Right ventricle myocardium inferior (tissue), 1 donor: ENCODE results near the gene OXCT1. TPM values are rescaled to one million over a fixed set of nuclear protein-coding genes. Genes with fewer than 3 reads are reported as not detected.
A peak's percentile ranks its signal among the peaks of the same experiment; 100 is the strongest.

Source experiments
- ATAC-seq: fragments of 200-7000 bp; cut with Tn5 transposase; one replicate; pipeline ENCODE4 v1.9.1; 2020; ENCODE audit warnings: mild to moderate bottlenecking, moderate library complexity
- DNase-seq: peaks from one replicate; pipeline ENCODE4 v3.0.0; 2021; ENCODE audit errors: missing footprints
- intact Hi-C: fragments of 100-400 bp; cut with DNase I; formaldehyde crosslinking; loops from one replicate; pipeline ENCODE4 v1.11.0; 2022
- long read RNA-seq: library from polyadenylated mRNA; unstranded; transcript quantifications from one replicate; pipeline ENCODE4 v2.0.0, GENCODE V29; 2021
- total RNA-seq: library from RNA; stranded (reverse); fragmentation: NEBNext Ultra II Directional; extraction: Animal tissue kit (Norgen Biotek cat#: 25700); gene quantifications from one replicate; pipeline ENCODE4 v1.2.1, GENCODE V29; 2021
- donor health status: DM: no; HTN: yes; CAD: no; lungs with severe emphysema.

The OXCT1 gene
- 128 TPM for total RNA-seq
- long read RNA-seq, transcript OXCT1-201 (17 exons, 3,388 nt) = major isoform, 218 of 252 reads
- long read RNA-seq, partial matches to known transcripts = 7 of 252 reads
- long read RNA-seq, other reads (novel, unspliced or antisense) = 24 of 252 reads

DNA sequence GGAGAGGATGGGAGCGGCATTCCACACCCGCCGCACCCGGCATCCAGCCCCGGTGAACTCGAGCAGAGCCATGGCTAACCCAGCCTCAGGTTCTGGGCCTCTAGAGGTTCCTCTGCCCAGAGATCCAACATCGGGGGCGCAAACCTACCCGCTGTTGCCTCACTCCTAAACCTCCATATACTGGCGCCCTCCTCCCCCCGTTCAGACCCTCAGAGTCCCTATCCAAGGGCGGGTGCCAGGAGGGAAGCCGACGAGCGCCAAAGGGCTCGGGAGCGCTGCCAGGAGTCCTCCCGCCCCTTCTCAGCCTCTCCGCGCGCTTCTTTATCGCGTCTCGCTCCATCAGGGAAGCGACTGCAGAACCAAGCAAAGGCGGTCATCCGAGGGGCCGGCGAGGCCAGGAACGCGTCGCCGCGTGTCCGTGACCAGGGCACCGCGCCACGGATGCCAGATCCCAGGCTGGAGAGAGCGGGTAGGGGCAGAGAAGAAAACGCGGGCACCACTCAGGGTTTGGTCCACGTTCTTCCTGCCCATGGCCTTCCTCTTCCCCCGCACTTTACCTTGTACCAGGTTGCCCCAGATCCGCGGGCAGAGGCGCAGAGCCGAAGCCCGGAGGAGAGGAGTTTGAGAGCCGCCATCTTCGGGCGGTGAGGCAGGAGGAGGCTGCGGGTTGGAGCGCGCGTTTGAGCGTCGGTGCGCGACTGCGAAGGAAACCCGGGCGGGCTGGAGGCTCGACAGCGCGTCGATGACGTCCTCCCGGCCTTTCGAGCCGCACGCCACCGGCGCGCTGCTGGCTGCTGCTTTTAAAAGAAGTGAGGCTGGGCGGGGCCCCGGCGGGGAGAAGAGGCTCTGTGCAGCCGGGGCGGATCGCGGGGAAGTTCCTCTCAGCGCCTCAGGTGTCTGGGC lies at the start of gene OXCT1:
OXCT1 (minus strand) TSS at position 702 of the 903 bp plus-strand sequence; CDS start at position 635, 67 bp downstream.
- ATAC-seq (peak; percentile 82), DNase-seq (peak; percentile 94)
- intact Hi-C loops = loop anchor here (1.0 to 10.0 kb wide), 2 partner anchors 34 to 555 kb away; partner anchors contain the start of genes GHR and RIMOC1

- ATAC-seq = no peak
- DNase-seq = no peak
- intact Hi-C loops = no loop called here
Measured at GRCh38 chr5:41918105-41918504, 47.9 kb upstream of the OXCT1 start.

DNA sequence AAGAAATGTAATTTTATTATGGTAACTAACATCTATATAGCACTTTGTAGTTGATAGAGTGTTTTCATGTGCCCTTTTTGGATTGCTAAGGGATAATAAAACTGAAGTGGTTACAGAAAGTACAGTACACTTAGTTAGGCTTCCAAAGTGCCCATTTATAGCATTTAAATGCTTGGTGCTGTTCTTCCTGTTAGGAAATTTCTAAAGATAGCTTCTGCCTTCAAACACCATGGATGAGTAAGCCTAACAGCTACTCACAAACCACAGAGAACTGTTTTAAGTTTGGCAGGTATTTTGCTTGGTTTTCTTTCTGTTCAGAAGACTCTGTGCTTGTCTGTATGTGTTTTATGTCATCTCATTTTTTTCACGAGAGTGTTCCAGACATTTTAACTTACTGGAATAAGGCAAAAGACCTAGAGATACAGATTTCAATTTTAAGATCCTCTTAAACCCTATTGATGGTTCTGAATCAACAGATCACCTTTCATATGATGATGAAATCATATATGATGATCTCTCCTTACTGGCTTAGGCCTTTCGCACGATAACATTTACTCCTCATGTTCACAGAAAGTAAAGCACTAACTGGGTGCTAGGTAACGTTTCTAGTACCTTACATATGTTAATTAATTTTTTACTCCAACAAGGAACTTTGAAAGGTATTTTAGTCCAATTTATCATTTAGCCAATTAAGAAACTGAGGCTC lies 38.3 kb upstream of the OXCT1 start:
- DNase-seq = no peak
- ATAC-seq = no peak
- intact Hi-C loops = no loop called here

DNA sequence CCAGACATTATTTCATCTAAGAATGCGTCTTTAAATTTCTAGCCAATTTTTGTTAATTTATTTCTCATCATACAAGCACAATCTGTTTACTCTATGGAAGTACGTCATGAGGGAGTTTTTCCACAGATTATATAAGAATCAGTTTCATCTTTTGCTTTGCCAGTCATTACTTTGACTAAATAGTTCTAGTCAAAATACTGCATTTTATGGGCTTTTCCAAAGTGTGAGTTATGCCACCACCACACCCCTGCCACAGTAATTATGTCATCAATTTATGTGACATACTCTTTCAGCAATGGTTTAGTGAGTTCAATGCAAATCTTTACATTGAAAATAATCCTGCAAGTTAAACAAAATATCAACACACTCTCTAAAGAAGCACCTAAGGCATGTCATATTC lies 35.9 kb upstream of the OXCT1 start:
- DNase-seq (no peak), ATAC-seq (no peak)
- intact Hi-C loops = no loop called here

DNA sequence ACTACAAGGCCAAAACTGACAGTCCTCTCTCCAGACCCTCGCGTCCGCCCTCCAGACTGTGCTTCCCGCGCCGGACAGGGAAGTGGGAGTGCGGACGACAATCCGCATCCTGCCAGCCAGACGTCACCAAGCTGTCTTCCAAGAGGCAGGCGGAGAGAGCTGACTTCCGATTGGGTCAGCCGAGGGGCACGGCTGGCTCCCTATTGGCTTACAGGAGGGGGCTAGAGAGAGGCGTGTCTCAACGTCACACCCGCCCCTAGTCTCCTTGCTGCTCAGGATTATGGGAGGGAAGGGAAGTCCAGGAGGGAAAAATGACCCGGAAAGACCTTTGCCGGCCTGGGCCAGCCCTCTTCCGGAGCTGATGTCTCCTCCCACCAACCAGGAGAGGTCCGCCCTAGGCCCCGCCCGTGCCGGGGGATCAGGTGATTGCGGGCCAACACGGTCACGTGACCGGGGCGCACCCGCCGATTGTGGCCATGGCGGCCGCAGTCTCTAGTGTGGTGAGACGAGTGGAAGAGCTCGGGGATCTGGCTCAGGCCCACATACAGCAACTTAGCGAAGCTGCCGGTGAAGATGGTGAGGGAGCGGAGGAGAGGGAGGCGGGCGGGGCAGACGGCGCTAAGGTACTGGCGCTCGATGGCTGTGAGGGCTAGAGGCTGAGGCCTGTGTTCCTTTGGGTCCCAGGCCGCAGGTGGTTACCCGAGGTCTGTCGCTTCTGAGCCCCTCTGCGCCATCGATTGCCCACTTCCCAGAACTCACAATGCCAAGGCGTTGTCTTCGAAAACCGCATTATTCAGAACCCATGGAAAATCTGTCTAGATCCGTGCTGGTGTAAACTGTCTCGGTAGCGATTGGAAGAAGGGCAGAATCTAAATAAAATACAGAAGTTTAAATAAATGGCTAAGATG lies 33.9 kb upstream of the OXCT1 start, which contains the start of gene RIMOC1:
RIMOC1 (plus strand) TSS at position 453 of the 908 bp plus-strand sequence; CDS start at position 477, 24 bp downstream.
- ATAC-seq (peak; percentile 99), DNase-seq (peak; percentile 99)
- intact Hi-C loops = loop anchor here (1.0 to 2.0 kb wide), 2 partner anchors 21 to 34 kb away; partner anchors contain the start of genes FBXO4 and OXCT1

GRCh38 chr5:41903382-41903891 lies 33.2 kb upstream of the OXCT1 start:
- intact Hi-C loops = no loop called here
- no peak for DNase-seq
- ATAC-seq = no peak

GRCh38 chr5:41896230-41896629 lies 26.0 kb upstream of the OXCT1 start:
- ATAC-seq (no peak), DNase-seq (no peak)
- intact Hi-C loops = no loop called here

GRCh38 chr5:41893074-41893851 lies 23.0 kb upstream of the OXCT1 start:
- intact Hi-C loops = no loop called here
- DNase-seq (no peak), ATAC-seq (no peak)

DNA sequence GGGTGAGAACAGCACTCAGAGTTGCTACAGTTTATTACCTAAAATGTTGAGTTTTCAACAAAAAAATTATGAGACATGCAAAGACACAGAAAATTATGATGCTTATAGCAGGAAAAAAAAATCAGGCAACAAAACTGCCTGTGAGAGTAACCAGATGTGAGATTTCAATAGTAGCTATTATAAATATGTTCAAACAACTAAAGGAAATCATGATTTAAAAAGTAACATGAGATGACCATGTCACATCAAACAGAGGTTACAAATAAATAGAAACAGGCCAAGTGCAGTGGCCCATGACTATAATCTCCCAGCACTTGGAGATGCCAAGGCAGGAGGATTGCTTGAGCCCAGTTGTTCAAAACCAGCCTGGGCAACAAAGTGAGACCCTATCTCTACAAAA lies 21.8 kb upstream of the OXCT1 start:
- ATAC-seq = no peak
- no peak for DNase-seq
- intact Hi-C loops = no loop called here

- ATAC-seq = no peak
- intact Hi-C loops = no loop called here
- no peak for DNase-seq
Measured at GRCh38 chr5:41891066-41891707, 21.0 kb upstream of the OXCT1 start.

DNA sequence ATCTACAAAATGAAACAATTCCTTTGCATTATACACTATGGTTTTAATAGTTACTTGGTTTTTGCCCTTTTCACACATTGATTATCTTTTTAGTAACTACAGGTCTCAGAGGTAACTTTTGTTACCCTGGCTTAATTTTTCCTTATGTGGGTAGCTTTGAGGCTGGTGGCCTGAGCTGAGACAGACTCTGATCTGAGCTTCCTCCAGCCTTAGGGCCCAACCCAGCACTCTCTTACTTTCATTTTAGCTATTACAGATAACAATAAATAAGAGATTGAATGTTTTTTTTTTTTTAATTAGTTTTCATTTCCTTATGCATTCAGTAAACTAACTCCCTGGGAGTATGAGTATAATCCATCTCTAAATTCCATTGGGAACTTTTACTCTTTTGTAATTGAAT lies 15.1 kb upstream of the OXCT1 start:
- intact Hi-C loops = no loop called here
- ATAC-seq = no peak
- DNase-seq = no peak

DNA sequence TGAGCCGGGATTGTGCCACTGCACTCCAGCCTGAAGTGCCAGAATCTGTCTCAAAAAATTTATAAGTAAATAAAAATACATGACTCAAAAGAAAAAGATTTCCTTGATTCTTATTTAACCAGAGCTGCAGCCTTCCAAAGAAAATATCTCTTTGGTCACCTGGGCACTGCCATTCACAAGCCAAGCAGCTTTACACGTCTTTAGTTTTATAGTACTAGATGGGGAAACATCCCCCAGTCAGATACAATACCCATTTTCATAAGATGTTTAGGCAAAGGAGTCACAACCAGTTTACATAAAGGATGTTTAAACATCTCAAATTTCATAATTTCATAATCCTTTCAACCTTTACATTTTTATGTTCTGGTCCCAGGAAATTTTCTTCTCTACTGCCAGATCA lies 13.7 kb upstream of the OXCT1 start:
- intact Hi-C loops = no loop called here
- ATAC-seq = no peak

GRCh38 chr5:41883243-41883642 lies 13.0 kb upstream of the OXCT1 start:
- intact Hi-C loops = no loop called here
- DNase-seq (no peak), ATAC-seq (no peak)

More for the DNA sequence above, 13.7 kb upstream of the OXCT1 start:
- DNase-seq = no peak

DNA sequence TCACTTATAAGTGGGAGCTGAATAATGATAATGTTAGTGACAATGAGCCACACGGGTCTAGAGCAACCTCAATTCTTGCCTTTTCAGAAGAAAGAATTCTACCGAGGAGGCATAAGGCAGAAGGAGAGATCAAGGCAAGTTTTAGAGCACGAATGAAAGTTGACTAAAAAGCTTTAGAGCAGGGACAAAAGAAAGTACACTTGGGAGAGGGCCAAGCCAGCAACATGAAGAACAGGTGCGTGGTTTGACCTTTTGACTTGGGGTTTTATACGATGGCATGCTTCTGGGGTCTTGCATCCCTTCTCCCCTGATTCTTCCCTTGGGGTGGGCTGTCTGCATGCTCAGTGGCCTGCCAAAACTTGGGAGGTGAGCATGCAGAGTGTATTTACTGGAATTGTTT lies 12.5 kb upstream of the OXCT1 start:
- intact Hi-C loops = no loop called here
- no peak for ATAC-seq
- no peak for DNase-seq

DNA sequence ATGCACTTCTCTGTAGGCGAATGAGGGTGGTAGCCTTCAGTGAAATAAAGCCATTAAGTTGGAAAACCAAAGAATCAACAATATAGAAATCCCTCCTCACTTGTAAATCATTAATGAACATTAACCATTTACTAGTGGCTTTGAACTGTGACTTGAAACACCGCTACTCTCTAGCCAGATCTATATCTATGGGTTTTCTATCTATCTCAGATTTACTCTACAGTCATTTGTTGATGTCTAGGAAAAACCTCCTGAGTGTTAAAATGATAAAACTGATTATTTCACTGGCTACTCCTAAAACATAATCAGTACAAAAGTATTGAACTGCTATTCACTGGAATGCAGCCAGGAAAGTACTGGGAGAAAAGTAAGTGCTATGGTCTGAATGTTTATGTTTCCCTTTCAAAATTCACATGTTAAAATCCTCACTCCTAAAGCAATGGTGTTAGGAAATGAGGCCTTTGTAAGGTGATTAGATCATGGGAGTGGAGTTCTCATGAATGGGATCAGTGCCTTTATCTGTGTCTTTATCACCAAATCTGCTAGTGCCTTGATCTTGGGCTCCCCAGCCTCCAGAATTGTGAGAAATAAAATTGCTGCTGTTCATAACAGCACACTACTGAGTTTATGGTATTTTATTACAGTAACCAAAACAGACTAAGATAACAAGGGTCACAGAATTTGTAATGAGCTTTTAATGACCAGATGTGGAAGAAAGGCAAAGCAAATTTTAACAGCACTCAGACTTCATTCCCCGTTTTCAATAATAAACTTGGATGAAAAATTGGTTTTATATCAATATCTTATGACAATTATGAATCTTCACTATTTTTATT lies 8.6 kb upstream of the OXCT1 start:
- intact Hi-C loops = no loop called here
- ATAC-seq = no peak
- no peak for DNase-seq

DNA sequence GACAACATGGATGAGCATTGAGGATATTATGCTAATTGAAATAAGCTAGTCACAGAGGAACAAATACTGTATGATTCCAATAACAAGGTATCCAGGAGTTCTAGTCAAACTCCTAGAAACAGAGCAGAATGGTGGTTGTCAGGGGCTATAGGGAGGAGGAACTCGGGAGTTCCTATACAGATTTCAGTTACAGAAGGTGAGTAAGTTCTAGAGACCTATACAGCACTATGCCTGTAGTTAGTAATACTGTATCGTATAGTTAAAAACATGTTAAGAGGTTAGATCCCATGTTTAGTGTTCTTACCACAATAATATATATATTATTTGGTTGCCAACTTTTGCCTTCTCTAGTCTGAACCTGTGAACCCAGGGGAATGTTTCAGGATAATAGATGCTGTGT lies 7.9 kb upstream of the OXCT1 start:
- DNase-seq = no peak
- intact Hi-C loops = no loop called here
- no peak for ATAC-seq
